Ureter (tissue), 1 donor: Measurements from ENCODE around the gene KLHL36. TPM values are rescaled to one million over a fixed set of nuclear protein-coding genes. Genes with fewer than 3 reads are reported as not detected.

ENCODE experiments used
- DNase-seq: peaks from one replicate; pipeline ENCODE4 v3.0.0-alpha.2; 2020; ENCODE audit warnings: low spot score
- total RNA-seq: library from RNA; stranded (reverse); gene quantifications from one replicate; pipeline ENCODE4 v1.2.4, GENCODE V29; 2023
- donor health status: DM: yes; HTN: yes; CAD: no.

KLHL36 gene
- total RNA-seq, 1 donor from 2014 or later = 55.9 TPM

GRCh38 chr16:84699147-84699711, 50.9 kb downstream of the KLHL36 start:
- DNase-seq = no peak

- peak; percentile 72 for DNase-seq
Measured at GRCh38 chr16:84699712-84700445, 51.6 kb downstream of the KLHL36 start, which contains the start of gene USP10. USP10 (plus strand) TSS chr16:84700000; CDS start chr16:84700091, 91 bp downstream.

- no peak for DNase-seq
Measured at GRCh38 chr16:84700446-84701300, 52.4 kb downstream of the KLHL36 start.

- no peak for DNase-seq
Measured at GRCh38 chr16:84703681-84704080, 55.4 kb downstream of the KLHL36 start.

GRCh38 chr16:84704253-84704652, 55.9 kb downstream of the KLHL36 start:
- no peak for DNase-seq

- no peak for DNase-seq
Measured at GRCh38 chr16:84706856-84707255, 58.5 kb downstream of the KLHL36 start.

- no peak for DNase-seq
Measured at GRCh38 chr16:84709609-84710008, 61.3 kb downstream of the KLHL36 start.

GRCh38 chr16:84710686-84711085, 62.4 kb downstream of the KLHL36 start:
- no peak for DNase-seq

Other genes starting within 250 kb of the KLHL36 start
- gene MEAK7, start 143.9 kb upstream of the KLHL36 start, total RNA-seq = 53.9 TPM
- gene COTL1, start 30.4 kb upstream of the KLHL36 start, total RNA-seq = 79.6 TPM
- gene USP10, start 51.5 kb downstream of the KLHL36 start, total RNA-seq = 103 TPM
- 192 TPM for gene CRISPLD2, start 171.5 kb downstream of the KLHL36 start, total RNA-seq